HG02588 (cell line): ENCODE measurements around the gene VILL.

Source experiments
- ATAC-seq: cut with Tn5 transposase; IDR thresholded peaks from one replicate; pipeline ENCODE4 v1.9.1; 2021; ENCODE audit warnings: mild to moderate bottlenecking, moderate library complexity; ENCODE audit not compliant: unreplicated experiment

The VILL gene

DNA sequence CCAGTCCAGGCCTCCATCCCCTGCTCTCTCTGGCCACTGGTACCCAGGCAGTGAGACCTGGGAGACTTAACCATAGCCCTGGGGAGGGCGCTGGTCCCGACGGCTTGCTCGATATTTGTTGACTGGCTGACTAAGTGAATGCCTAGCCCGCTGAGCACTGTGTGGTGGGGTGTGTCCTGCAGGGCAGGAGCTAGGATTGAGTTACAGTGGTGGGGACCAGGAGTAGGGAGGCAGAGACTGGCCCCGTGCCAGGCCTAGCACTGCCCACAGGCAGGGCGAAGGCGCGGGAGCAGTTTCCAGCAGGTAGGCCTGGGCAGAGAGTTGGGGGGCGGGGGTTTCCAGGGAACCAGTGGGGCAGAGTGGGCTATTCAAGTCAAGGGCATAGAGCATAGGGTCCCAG is at the start of gene VILL:
Gene VILL, plus strand, starts transcription at position 260 of the 400 bp plus-strand sequence. CDS start 2,887 bp downstream, outside the sequence.
- no peak for ATAC-seq

- ATAC-seq = no peak
These were observed 48.7 kb upstream of the VILL start for GRCh38 chr3:37941608-37942508.

DNA sequence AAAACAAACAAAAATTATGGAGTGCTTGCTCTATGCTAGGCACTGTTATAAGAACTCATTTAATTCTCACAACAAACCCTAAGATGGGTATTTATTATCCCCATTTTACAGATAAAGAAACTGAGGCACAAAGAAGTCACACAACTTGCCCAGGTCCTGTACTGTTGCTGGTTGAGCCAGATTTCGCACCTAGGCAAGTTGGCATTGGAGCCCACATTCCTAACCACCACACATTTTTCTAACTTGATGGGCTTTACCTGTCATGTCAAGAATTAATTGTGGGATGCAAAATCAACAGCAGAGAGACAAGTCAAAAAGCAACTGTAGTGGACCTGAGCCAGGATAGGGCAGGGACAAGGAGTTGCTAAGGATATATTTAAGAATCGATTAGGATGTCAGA is 47.9 kb upstream of the VILL start:
- ATAC-seq = no peak

GRCh38 chr3:37943126-37943525 is 47.5 kb upstream of the VILL start:
- ATAC-seq = no peak

DNA sequence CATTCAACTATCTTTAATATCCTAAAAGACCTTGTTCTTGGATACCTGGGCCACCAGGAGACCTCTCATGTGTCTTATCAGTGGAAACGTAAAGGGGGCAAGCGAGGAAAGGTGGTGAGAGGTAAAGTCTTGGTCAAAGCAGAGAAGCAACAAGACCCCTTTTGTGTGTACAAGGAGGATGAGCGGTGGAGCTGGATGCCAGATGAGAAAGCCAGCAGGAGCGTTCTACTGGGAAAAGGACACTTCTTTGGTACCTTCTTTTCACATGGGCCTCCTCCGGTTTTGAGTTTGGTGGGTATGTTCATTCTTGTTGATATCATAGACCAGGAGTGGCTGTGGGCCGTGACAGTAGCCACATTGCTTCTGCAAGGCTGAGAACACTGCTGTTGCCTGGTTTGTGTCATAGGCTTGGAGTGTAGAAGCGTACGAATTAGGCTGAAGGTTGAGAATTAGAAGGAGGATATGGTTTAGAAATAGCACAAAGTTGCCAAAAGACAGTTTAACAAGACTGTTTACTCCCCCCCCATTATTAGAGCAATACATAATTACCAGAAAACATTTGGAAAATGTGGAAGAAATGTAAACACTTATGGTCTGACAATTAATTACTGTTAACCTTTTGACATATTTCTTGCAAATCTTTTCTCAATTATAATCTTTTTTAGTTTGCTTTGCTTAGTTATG is 46.8 kb upstream of the VILL start:
- no peak for ATAC-seq

- no peak for ATAC-seq
These were observed 46.2 kb upstream of the VILL start for GRCh38 chr3:37944391-37944842.

GRCh38 chr3:37945156-37945806 is 45.3 kb upstream of the VILL start:
- no peak for ATAC-seq

DNA sequence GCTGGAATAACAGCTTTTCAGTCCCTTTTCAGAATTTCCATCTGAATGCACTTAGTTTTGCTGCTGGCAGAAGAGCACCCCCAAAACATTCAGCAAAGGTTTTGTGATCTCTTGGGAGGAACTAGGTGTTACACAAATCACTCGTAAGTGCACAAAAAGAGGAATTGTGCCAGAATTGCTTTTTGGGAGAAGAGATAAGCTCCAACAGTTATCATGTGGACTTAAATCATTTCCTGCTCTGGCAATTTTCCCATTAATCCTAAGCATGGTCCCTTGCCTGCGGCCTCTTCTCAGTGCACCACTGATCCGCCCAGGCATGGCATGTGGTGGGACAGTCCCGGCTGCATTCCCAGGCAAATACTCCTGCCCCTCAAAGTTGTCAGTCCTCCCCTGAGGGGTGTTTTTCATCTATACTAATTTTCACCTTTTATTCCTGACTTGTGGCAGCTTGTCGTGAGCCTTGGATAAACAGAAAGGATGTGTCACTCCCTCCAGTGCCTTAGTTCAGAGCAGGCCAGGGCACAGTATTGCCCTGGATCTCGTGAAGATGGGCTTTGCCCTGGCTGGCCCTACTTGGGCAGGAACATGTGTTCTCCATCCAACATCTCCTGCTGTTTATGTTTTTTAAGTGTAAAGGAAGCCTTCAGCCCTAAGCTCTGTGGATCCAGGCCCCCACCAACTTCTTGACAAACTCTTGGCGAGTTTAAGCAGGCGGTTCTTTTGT is 44.6 kb upstream of the VILL start:
- ATAC-seq = no peak

DNA sequence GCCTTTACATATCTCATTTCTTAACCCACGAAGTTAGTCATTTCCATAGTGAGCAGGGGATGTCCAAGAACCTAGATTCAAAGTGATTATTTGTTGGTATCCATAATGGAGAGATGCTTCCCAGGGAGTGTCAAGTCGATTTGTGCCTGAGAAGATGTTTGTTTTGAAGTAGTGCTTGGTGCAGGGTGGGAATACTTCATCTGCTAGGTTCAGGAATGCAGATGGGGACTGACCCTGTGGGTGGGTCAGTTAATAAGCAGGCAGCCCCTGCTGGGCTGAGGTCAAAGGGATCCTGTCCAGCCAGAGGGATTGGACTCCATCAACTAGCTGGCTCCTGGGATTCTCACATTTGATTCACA is 44.1 kb upstream of the VILL start:
- no peak for ATAC-seq

- ATAC-seq = no peak
These were observed 40.7 kb upstream of the VILL start for GRCh38 chr3:37949866-37950265.

DNA sequence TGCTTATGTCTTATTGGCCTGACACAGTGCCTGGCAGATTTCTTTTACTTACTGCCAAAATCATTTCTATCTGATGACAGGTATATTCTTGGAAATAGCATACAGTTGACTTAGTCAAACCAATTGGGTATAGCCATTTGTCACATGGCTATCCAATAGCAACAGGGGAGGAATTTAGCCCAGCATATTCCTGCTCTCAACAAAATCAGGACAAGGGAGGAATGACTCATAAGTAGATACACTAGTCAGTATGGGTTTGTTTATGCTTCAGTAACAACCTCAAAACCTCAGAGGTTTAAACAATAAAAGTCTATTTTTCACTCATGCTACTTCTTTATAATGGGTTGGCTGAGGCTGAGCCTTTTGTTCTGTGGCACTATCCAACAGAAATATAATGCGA is 38.0 kb upstream of the VILL start:
- ATAC-seq = no peak

DNA sequence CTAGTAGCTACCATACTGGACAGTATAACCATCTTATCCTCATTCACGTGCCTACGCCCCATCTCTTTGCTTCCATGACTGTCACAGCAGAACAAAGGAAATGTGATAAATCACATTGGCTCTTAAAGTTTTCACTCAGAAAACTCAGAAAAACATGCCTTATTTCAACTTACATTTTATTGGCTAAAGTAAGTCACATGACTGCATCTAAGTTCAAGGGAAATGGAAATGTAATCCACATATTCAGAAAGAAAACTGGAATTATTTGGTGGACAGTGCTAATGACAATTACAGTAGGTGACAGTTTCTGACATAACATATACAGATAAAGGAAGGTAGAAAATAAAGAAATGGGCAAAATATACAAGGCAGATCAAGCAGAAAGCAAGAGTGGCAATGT is 37.4 kb upstream of the VILL start:
- ATAC-seq = no peak

GRCh38 chr3:37953707-37954394 is 36.7 kb upstream of the VILL start:
- no peak for ATAC-seq

DNA sequence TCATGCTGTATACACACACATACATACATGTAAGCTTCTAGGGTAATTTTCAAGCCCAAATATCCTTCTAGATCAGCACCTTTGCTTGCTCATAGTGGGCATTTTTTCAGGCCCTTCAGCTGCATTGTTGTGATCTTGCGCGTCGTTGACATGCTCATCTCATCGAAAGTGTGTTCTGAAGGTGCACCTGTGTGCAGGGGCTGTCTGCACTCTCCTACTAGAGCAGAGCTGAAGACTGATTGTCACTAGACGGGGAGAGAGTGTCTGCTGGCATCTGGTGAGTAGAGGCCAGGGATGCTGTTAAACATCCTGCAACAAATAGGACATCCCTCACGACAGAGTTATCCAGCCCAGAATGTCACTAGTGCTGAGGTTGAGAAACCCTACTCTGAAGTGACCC is 35.7 kb upstream of the VILL start:
- ATAC-seq = no peak

- ATAC-seq = no peak
These were observed 34.5 kb upstream of the VILL start for GRCh38 chr3:37955918-37956707.

- ATAC-seq = no peak
These were observed 33.7 kb upstream of the VILL start for GRCh38 chr3:37956723-37957538.

DNA sequence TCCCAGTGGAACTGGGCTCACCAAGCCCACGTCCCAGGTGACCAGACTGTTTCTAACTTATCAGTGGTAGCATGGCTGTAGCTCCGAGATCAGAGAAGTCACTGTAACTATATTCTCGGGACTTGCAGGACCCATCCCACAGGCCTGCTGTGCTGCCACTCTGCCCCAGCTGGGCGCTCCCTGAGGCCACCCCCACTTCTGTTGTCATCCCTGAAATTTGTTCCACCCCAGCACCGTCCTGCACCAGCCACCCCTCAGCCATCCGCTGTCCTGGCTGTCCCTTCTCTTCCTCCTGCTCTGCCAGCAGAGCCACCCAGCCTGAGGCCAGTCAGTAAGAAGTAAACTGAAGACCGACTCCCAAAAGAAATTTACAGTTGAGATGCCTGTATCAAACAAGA is 33.0 kb upstream of the VILL start:
- no peak for ATAC-seq

- no peak for ATAC-seq
These were observed 28.8 kb upstream of the VILL start for GRCh38 chr3:37961622-37962431.
